ENCODE measurements around the gene CTSL.

Gene CTSL

DNA sequence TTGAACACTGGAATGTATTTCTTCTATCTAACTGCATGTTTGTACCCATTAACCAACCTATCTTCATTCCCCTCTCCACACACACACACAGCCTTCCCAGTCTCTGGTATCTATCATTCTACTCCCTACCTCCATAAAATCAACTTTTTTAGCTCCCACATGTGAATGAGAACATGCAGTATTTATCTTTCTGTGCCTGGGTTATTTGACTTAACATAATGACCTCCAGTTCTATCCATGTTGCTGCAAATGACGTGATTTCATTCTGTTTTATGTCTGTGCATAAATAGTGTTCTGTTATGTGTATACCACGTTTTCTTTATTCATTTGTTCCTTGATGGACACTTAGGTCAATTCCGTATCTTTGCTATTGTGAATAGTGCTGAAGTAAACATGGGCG is 38.7 kb upstream of the CTSL start:
- FAIRE-seq (no peak), DNase-seq (ENCODE audit: insufficient read length, low spot score) (no peak)
- TF ChIP-seq, protein P1, sequence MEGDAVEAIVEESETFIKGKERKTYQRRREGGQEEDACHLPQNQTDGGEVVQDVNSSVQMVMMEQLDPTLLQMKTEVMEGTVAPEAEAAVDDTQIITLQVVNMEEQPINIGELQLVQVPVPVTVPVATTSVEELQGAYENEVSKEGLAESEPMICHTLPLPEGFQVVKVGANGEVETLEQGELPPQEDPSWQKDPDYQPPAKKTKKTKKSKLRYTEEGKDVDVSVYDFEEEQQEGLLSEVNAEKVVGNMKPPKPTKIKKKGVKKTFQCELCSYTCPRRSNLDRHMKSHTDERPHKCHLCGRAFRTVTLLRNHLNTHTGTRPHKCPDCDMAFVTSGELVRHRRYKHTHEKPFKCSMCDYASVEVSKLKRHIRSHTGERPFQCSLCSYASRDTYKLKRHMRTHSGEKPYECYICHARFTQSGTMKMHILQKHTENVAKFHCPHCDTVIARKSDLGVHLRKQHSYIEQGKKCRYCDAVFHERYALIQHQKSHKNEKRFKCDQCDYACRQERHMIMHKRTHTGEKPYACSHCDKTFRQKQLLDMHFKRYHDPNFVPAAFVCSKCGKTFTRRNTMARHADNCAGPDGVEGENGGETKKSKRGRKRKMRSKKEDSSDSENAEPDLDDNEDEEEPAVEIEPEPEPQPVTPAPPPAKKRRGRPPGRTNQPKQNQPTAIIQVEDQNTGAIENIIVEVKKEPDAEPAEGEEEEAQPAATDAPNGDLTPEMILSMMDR (IDR thresholded peaks at IDR 0.05; ENCODE audit: insufficient read depth, missing control alignments) = no peak

- no peak for FAIRE-seq
- DNase-seq (ENCODE audit: insufficient read length, low spot score) = no peak
- TF ChIP-seq, protein P1 (IDR thresholded peaks at IDR 0.05; ENCODE audit: insufficient read depth, missing control alignments) = no peak
Observed at GRCh38 chr9:87694236-87694755, 31.6 kb upstream of the CTSL start.

DNA sequence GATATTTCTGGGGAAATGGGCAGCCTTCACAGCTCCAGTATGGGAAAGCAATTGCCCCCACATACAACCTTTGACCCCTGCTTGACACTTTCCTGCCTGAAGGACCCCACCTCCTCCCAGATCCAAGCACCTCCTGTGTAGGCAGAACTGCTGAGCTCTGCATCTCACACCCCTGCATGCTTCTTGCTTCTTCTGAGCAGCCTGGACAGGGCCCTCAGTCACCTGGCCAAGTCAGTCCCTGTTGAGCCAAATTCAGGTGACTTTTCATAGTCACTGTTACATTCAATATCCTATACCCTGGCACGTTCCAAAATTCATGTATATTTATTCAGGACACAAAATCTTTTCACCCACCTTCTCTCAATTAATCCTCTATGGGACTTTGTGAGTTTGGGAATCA is 30.4 kb upstream of the CTSL start:
- TF ChIP-seq, protein P1 (IDR thresholded peaks at IDR 0.05; ENCODE audit: insufficient read depth, missing control alignments) = no peak
- DNase-seq (ENCODE audit: insufficient read length, low spot score) = no peak
- no peak for FAIRE-seq

DNA sequence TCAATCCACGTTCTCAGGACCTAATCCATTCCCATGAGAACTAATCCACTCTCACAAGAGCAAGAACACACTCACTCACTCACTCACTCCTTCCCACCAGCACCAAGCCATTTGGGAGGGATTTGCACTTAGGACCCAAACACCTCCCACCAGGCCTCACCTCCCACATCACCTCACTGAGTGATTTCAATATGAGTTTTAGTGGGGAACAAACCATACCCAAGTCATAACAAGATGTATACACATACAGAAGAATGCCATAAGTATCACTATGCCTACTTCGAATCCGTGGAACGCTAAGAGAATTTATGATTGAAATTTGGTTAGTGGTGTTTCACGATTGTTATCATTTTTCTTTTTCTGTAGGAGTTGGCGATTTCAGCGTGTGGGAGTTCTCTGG is 29.3 kb upstream of the CTSL start:
- DNase-seq (ENCODE audit: insufficient read length, low spot score) (no peak), FAIRE-seq (no peak)
- TF ChIP-seq, protein P1 (IDR thresholded peaks at IDR 0.05; ENCODE audit: insufficient read depth, missing control alignments) = no peak

GRCh38 chr9:87698069-87698809 is 27.7 kb upstream of the CTSL start:
- no peak for DNase-seq (ENCODE audit: insufficient read length, low spot score)
- TF ChIP-seq, protein P1 (IDR thresholded peaks at IDR 0.05; ENCODE audit: insufficient read depth, missing control alignments) = no peak
- FAIRE-seq = no peak

DNA sequence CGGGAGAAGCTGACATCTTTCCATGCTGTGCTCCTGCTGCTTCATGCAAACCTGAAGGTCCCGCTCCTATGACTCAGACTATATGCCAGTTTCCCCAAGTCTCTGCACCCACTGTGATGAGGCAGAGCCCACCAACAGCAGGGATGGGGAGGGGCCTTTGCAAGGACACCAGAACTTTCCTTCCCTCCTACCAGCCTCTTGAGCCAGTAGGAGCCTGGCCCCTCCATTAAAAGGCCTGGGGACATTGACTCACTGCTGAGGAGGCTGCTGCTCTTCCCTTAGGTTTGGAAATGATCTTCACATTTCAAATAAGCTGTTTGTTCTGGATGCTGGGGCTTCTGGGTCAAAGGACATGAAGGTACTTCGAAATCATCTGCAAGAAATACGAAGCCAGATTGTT is 26.1 kb upstream of the CTSL start:
- DNase-seq (ENCODE audit: insufficient read length, low spot score) (no peak), FAIRE-seq (no peak)
- TF ChIP-seq, protein P1 (IDR thresholded peaks at IDR 0.05; ENCODE audit: insufficient read depth, missing control alignments) = no peak

DNA sequence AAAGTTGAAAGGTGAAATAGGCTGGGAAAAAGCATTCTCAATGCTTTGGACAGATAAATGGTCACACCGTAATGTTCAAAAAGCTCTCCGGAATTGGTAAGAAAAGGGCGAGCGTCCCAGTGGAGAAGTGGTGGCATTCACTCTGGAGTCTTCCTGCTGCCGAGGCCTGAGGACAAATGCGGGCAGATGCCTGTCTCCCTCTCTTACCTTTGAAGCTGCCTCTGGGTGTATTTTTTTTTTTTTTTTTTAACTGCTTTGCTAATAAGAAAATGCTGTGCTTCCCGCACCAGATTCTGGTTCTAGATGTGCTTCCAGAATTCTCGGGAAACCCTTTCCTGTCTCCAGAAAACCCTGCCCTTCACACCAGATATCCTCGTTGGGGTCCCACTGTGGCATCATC is 24.4 kb upstream of the CTSL start:
- DNase-seq (ENCODE audit: insufficient read length, low spot score) (no peak), FAIRE-seq (no peak)
- TF ChIP-seq, protein P1 (IDR thresholded peaks at IDR 0.05; ENCODE audit: insufficient read depth, missing control alignments) = no peak

All from D721Med (cell line).